GM12872 (cell line): ENCODE data around the gene DUOX2.

Experiments
- CTCF ChIP-seq: IDR thresholded peaks from 3 replicates; pipeline ENCODE4 v1.5.1; 2011; ENCODE audit warnings: low read depth, mild to moderate bottlenecking, low read length, moderate library complexity; ENCODE audit not compliant: insufficient read depth

DUOX2 gene

GRCh38 chr15:45130291-45131000, 16.5 kb upstream of the DUOX2 start:
- TF ChIP-seq CTCF: no peak

GRCh38 chr15:45129651-45130129, 15.7 kb upstream of the DUOX2 start, which contains the start of the genes DUOX1 and DUOXA1:
TSS of gene DUOX1 (plus strand) at chr15:45129994. CDS start at chr15:45131967, 1,973 bp downstream.
TSS of gene DUOXA1 (minus strand) at chr15:45129879. CDS start at chr15:45123014, 6,865 bp downstream.
- TF ChIP-seq CTCF: no peak

GRCh38 chr15:45128971-45129639, 15.1 kb upstream of the DUOX2 start:
- TF ChIP-seq CTCF: no peak

- peak; percentile 58 for TF ChIP-seq CTCF
Measured at GRCh38 chr15:45126535-45127158, 12.7 kb upstream of the DUOX2 start.

- TF ChIP-seq CTCF: no peak
Measured at GRCh38 chr15:45123397-45123796, 9.4 kb upstream of the DUOX2 start.

- TF ChIP-seq CTCF: no peak
Measured at GRCh38 chr15:45122719-45123118, 8.7 kb upstream of the DUOX2 start.

GRCh38 chr15:45121706-45122417, 7.9 kb upstream of the DUOX2 start:
- TF ChIP-seq CTCF: no peak
